ENCODE data around the gene PTDSS2. TPM values are rescaled to one million over a fixed set of nuclear protein-coding genes. Genes with fewer than 3 reads are reported as not detected.

Gene PTDSS2
- total and polyA plus RNA-seq, 2 of the 4 experiments (the other 2 are of a cell fraction), result 23.5 to 26.6 TPM

- ATAC-seq (ENCODE audit: low read depth) (no peak), DNase-seq (no peak)
- H2AK9ac ChIP-seq (replicated peaks; ENCODE audit: low read depth, low read length, poor library complexity), result peak overlapping the region; percentile 55
- intact Hi-C loops (cut with micrococcal nuclease) (no loop called here), dilution Hi-C loops (cut with HindIII; ENCODE audit: low sequenced_read_pairs, unreplicated experiment) (no loop called here), in situ Hi-C loops (cut with MboI; ENCODE audit: low sequenced_read_pairs) (no loop called here)
- 100% methylated on average over 3 of the region's 9 CpGs; no CpG with 5 or more reads in 1 of the 2 experiments for WGBS, 2 experiments (ENCODE audit: extremely low coverage in 2 of 2, insufficient read length in 1 of 2)
- no peak overlapping the region for H2BK20ac ChIP-seq (ENCODE audit: low read depth, low read length)
- H2BK15ac ChIP-seq (ENCODE audit: low read depth, low read length), result no peak overlapping the region
- no peaks in the 10 kb centered on the region for H3K27me3 ChIP-seq (ENCODE audit: control insufficient read depth, insufficient read depth, low read length)
- no peak overlapping the region for H4K8ac ChIP-seq (ENCODE audit: low read depth in 2 of 2, low read length in 2 of 2)
- no peak overlapping the region for H2BK120ac ChIP-seq (ENCODE audit: low read depth, low read length)
- BruUV-seq (replicated peaks), result no TSS peak
- H3K9me1 ChIP-seq (ENCODE audit: insufficient read depth, low read length), result 0 out of 2 replicates have a peak, but pooled peaks cover 7% of the 10 kb centered on the region
- no peak overlapping the region for H2AFZ ChIP-seq (replicated peaks; ENCODE audit: low read length, poor library complexity)
- H3K9me3 ChIP-seq (ENCODE audit: control insufficient read depth, insufficient read depth, low read length), result no peaks in the 10 kb centered on the region
- H3K56ac ChIP-seq (ENCODE audit: extremely low read depth, insufficient read depth, low read length), result no peak overlapping the region
- peaks cover 9 to 55% of the 10 kb centered on the region in 2 experiments for H3K79me1 ChIP-seq (ENCODE audit: low read depth in 1 of 2, low read length in 2 of 2)
- H4K91ac ChIP-seq (ENCODE audit: insufficient read depth, low read depth, low read length), result no peak overlapping the region
- no peak overlapping the region for H3K23ac ChIP-seq (ENCODE audit: low read depth, low read length)
- no peak overlapping the region for H2BK5ac ChIP-seq (ENCODE audit: low read depth, low read length, poor library complexity, severe bottlenecking)
- peaks cover 36% of the 10 kb centered on the region for H3K36me3 ChIP-seq (ENCODE audit: control insufficient read depth, insufficient read depth, low read length)
- no peaks in the 10 kb centered on the region for H3K4me1 ChIP-seq (ENCODE audit: control insufficient read depth, insufficient read depth, low read length)
- H4K20me1 ChIP-seq (ENCODE audit: insufficient read depth, low read length), result peaks cover 23% of the 10 kb centered on the region
- POLR2A ChIA-PET (ENCODE audit: unreplicated experiment), result no interaction called here
- TF ChIP-seq FOS (IDR thresholded peaks at IDR 0.05; ENCODE audit: low read depth, low read length) (no peak), MAFK (IDR thresholded peaks at IDR 0.05; ENCODE audit: low read depth, low read length) (no peak), BHLHE40 (IDR thresholded peaks at IDR 0.05; ENCODE audit: low read depth, low read length) (no peak), RCOR1 (IDR thresholded peaks at IDR 0.05; ENCODE audit: insufficient replicate concordance, low read length) (no peak), SMC3 (IDR thresholded peaks at IDR 0.05; ENCODE audit: low read depth, low read length) (no peak), POLR2A (IDR thresholded peaks at IDR 0.05; ENCODE audit: low read depth, low read length) (no peak), MXI1 (IDR thresholded peaks at IDR 0.05; ENCODE audit: borderline replicate concordance, low read depth, low read length) (no peak), CTCF (conservative IDR thresholded peaks at IDR 0.05; ENCODE audit: low read depth, low read length) (no peak), MAZ (IDR thresholded peaks at IDR 0.05; ENCODE audit: borderline replicate concordance, low read depth, low read length) (no peak), RFX5 (IDR thresholded peaks at IDR 0.05; ENCODE audit: low read depth, low read length) (no peak), RAD21 (IDR thresholded peaks at IDR 0.05; ENCODE audit: low read length) (no peak), USF2 (IDR thresholded peaks at IDR 0.05; ENCODE audit: low read depth, low read length) (no peak), CHD1 (IDR thresholded peaks at IDR 0.05; ENCODE audit: low read depth, low read length) (no peak), CEBPB (IDR thresholded peaks at IDR 0.05; ENCODE audit: low read depth, low read length) (no peak), NFE2L2 (IDR thresholded peaks at IDR 0.05; ENCODE audit: low read depth, low read length) (no peak)
- TF ChIP-seq, protein P1, sequence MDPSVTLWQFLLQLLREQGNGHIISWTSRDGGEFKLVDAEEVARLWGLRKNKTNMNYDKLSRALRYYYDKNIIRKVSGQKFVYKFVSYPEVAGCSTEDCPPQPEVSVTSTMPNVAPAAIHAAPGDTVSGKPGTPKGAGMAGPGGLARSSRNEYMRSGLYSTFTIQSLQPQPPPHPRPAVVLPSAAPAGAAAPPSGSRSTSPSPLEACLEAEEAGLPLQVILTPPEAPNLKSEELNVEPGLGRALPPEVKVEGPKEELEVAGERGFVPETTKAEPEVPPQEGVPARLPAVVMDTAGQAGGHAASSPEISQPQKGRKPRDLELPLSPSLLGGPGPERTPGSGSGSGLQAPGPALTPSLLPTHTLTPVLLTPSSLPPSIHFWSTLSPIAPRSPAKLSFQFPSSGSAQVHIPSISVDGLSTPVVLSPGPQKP (IDR thresholded peaks at IDR 0.05; ENCODE audit: borderline replicate concordance, low read depth, low read length), result no peak
- H3K27ac ChIP-seq (ENCODE audit: insufficient read depth, low read length), result no peak overlapping the region
- H3K9ac ChIP-seq (ENCODE audit: low read depth, low read length), result no peak overlapping the region
- H3K4ac ChIP-seq (ENCODE audit: low read depth, low read length), result no peak overlapping the region
- CTCF ChIA-PET, result no interaction called here
- H3K4me3 ChIP-seq (ENCODE audit: insufficient read depth, low read depth, low read length), result no peak overlapping the region
- no peak overlapping the region for H2AK5ac ChIP-seq (ENCODE audit: low read depth, low read length)
- no peak overlapping the region for H4K5ac ChIP-seq (ENCODE audit: low read depth, low read length)
- no peak overlapping the region for H3K18ac ChIP-seq (ENCODE audit: low read depth, low read length)
- no peak overlapping the region for H3K14ac ChIP-seq (replicated peaks; ENCODE audit: low read depth, low read length)
- no peak overlapping the region for H3K4me2 ChIP-seq (ENCODE audit: low read depth, low read length)
These were observed 11.5 kb downstream of the PTDSS2 start for GRCh38 chr11:461626-462025.
